Kidney epithelial cell (primary cell): ENCODE measurements around the gene ZBTB12. TPM values are rescaled to one million over a fixed set of nuclear protein-coding genes. Genes with fewer than 3 reads are reported as not detected.

ENCODE experiments used
- DNase-seq: peaks from one replicate; pipeline ENCODE4 v3.0.0-alpha.2; 2010; ENCODE audit warnings: low read depth
- H3K27me3 ChIP-seq: 2 replicates; pipeline ENCODE4 v1.6.0; 2011; ENCODE audit warnings: low read length; ENCODE audit not compliant: control insufficient read depth, insufficient read depth
- H3K36me3 ChIP-seq: 2 replicates; pipeline ENCODE4 v1.5.1; 2011; ENCODE audit warnings: low read length; ENCODE audit not compliant: control insufficient read depth, insufficient read depth
- H3K4me3 ChIP-seq: 2 replicates; pipeline ENCODE4 v1.5.1; 2011; ENCODE audit warnings: low read depth, mild to moderate bottlenecking, control low read depth, low read length
- total RNA-seq: library from RNA; depleted of rRNA; stranded (reverse); fragments of >200 nt; gene quantifications from 2 replicates; pipeline ENCODE4 v1.2.3, GENCODE V29; 2015
- TF ChIP-seq, protein P1 (sequence below): IDR thresholded peaks from 2 replicates; pipeline ENCODE4 v1.5.1; 2011; ENCODE audit warnings: mild to moderate bottlenecking, moderate library complexity, low read length, control low read depth, inconsistent platforms; ENCODE audit not compliant: insufficient read depth, poor library complexity, severe bottlenecking

The ZBTB12 gene
- total RNA-seq, 1 donor from 2014 or later = 3.0 TPM

DNA sequence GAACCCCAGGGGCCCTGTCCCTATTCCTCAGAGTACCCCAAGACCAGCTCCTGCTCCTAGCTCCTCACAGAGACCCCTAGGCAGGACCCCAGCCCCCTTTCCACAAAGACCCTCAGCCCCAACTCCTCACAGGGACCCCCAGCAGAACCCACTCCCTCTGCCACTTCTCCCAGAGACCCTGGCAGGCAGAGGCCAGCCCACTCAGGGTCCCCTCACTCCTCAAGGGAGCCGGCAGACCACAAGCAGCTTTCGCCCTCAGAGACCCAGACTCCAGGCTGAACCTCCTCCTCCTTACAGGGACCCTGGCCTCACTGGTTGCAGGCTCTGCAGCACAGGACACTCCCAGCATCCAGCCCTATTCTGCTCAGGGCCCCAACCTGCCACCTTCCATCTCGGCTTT, 23.7 kb downstream of the ZBTB12 start:
- TF ChIP-seq, protein P1, sequence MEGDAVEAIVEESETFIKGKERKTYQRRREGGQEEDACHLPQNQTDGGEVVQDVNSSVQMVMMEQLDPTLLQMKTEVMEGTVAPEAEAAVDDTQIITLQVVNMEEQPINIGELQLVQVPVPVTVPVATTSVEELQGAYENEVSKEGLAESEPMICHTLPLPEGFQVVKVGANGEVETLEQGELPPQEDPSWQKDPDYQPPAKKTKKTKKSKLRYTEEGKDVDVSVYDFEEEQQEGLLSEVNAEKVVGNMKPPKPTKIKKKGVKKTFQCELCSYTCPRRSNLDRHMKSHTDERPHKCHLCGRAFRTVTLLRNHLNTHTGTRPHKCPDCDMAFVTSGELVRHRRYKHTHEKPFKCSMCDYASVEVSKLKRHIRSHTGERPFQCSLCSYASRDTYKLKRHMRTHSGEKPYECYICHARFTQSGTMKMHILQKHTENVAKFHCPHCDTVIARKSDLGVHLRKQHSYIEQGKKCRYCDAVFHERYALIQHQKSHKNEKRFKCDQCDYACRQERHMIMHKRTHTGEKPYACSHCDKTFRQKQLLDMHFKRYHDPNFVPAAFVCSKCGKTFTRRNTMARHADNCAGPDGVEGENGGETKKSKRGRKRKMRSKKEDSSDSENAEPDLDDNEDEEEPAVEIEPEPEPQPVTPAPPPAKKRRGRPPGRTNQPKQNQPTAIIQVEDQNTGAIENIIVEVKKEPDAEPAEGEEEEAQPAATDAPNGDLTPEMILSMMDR = no peak
- no peak overlapping the region for H3K4me3 ChIP-seq

DNA sequence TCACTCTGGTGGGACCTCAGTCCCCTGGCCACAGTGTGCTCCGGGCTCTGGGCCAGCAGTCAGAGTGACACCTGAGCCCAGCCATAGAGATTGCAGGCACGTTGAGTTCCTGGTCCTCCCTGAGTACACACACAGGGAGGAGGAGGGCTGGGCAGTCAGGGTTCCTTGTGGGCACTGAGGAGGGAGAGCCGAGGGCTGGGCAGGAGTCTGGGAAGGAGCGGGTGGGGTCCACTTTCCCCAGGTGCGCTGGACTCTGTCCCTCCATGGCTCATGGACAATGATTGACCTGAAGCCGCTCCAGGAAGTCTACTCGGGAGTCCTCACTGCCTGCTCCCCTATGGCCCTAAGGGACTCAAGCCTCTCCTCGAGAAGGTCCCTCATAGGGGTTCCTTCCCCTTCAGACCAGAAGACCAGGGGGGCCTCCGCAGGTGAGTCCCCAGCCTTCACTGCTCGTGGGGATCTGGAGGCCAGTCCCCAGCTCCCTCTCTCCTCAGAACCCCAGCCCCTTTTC, 24.2 kb downstream of the ZBTB12 start:
- H3K36me3 ChIP-seq = peaks cover 4% of the 10 kb centered on the region
- no peak for DNase-seq
- H3K27me3 ChIP-seq = no peaks in the 10 kb centered on the region
- TF ChIP-seq, protein P1 = no peak
- no peak overlapping the region for H3K4me3 ChIP-seq

More for the DNA sequence above, 23.7 kb downstream of the ZBTB12 start:
- Histone ChIP-seq H3K36me3 (peaks cover 5% of the 10 kb centered on the region), H3K27me3 (no peaks in the 10 kb centered on the region)
- no peak for DNase-seq

DNA sequence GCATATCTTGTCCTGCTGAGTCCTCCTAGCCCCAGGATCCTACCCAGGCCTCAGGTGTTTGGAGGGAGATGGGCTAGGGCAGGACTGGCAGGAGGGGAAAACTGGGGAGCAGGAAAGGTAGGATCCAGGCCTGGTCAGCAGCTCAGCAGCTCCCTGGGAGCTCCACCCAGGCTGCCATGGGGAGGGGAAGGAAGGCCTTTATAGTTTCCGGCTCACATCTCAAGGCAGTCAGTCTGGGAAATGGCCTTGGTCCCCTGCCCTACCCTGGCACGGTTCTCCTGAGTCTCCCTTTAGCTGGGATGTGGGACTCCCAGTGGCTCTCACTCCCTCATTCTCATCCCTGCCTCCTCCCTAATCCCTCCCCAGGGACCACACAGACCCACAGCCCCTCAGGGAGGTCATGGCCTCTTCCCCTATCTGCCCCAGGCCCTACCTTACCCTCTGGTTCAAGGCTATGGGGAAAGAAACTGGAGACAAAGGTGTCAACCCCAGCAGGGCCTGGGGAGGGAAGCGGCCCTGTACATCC, 24.7 kb downstream of the ZBTB12 start:
- H3K4me3 ChIP-seq = no peak overlapping the region
- DNase-seq = no peak
- TF ChIP-seq, protein P1 = no peak
- peaks cover 2% of the 10 kb centered on the region for H3K36me3 ChIP-seq
- H3K27me3 ChIP-seq = no peaks in the 10 kb centered on the region

DNA sequence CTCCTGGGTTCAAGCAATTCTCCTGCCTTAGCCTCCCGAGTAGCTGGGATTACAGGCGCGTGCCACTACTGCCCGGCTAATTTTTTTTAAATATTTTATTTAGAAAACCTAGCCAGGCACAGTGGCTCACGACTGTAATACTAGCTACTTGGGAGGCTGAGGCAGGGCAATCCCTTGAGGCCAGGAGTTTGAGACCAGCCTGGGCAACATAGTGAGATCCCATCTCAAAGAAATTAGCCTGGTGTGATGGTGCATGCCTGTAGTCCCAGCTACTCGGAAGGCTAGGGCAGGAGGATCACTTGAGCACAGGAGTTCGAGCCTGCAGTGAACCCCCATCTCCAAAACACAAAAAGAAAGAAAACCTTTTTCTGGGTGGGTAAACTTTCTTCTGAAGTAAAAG, 25.5 kb downstream of the ZBTB12 start:
- Histone ChIP-seq H3K4me3 (no peak overlapping the region), H3K36me3 (peaks cover 2% of the 10 kb centered on the region), H3K27me3 (no peaks in the 10 kb centered on the region)
- DNase-seq = no peak
- TF ChIP-seq, protein P1 = no peak

DNA sequence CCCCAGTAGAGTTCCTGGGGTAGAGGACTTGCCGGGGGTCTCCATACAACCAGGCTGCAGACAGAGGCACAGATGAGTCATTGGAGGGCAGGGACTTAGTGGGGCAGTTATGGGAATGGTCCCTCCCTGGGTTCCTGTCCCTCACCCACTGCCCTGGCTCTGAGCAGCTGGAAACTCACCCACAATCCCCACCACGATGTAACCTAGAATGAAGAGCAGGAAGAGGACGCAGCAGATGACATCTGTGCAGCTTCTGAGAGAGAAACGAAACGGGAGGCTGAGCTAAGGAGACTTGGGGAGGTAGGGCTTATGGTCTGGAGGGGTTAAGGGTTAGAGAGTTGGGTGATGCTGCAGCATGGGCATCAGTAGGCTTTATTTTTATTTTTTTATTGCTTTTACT, 26.0 kb downstream of the ZBTB12 start:
- H3K27me3 ChIP-seq = no peaks in the 10 kb centered on the region
- TF ChIP-seq, protein P1 = no peak
- DNase-seq = no peak
- peaks cover 2% of the 10 kb centered on the region for H3K36me3 ChIP-seq
- H3K4me3 ChIP-seq = no peak overlapping the region

DNA sequence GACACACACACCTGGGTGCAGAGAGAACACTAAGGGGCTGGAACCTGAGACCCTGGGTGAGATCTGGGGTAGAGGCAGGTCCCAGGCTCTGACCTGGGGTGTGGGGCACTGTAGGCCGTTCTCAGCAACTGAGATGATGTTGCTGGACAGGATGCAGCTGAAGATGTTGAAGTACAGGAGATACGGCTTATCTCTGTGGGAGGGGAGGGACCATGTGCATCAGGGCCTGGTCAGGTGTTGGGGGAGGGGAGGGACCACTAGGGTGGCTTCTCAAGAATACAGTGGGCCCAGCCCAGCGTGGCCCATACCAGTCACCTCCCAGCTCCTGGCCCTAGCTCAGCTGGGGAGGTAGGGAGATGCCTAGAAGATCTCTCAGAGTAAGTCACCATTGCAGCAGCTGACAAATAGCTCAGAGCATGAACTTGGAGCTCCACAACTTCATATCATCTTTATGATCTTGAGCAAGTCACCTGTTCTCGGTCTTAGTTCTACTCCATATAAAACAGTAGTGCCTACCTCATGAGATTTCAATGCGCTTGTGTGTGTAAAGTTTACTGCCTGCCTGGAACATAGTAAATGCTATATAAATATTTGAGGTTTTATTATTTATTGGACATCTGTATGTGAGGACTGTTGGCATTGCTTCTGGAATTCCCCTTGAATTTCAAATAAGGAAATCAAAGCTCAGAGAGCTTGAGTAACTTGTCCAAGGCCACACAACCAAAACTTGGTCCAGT, 26.9 kb downstream of the ZBTB12 start:
- Histone ChIP-seq H3K4me3 (no peak overlapping the region), H3K36me3 (peaks cover 2% of the 10 kb centered on the region), H3K27me3 (no peaks in the 10 kb centered on the region)
- DNase-seq = no peak
- TF ChIP-seq, protein P1 = no peak
